Ecto neural progenitor cell (in vitro differentiated cells): ENCODE results near the gene UPK2.
"Not testable (repeated sequence)": the region's sequence is repeated elsewhere in the genome, so short reads cannot be mapped to it uniquely, and the experiment has no call there.

Source experiments
- DNase-seq: peaks from one replicate; pipeline ENCODE4 v3.0.0-alpha.2; 2018; ENCODE audit warnings: low spot score

The UPK2 gene

DNA sequence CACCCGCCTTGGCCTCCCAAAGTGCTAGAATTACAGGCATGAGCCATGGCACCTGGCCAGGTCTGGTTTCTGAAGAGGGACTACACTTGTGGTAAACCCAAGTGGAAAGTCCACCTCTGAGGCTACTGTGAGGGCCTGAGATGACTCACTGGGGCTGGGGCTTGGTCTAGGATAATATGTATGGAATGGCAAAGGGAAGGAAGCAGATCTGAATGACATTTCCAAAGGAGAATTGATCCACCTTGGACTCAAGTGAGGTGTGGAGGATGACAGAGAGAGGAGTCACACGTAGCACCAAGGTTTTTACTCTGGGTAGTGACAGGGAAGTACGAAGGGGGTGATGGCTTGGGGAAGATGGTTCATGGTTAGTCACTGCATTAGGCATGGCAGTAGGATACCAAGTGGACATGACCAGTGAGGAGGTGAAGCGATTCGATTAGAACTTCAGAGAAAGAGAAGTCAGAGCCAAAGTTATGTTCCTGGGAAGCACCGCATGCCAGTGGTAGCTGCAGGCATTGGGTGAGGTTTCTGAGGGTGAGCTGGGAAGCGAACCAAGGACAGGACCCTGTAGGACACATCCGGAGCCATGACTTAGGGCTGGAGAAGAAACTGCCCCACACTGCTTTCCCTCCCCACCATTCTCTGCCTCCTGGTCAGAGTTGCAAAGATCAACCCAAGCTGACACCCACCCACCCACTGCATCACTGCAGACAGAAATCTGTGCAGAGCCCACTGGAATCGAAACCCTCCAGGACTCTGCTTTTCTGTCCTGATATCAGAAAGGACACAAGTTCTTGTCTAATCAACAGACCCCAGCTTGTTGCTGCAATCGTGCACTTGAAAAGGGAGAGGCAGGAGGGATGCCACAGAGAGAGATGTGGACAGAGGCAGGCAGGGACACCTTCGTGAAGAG lies 17.4 kb upstream of the UPK2 start:
- no peak for DNase-seq

GRCh38 chr11:118939404-118939915 lies 16.6 kb upstream of the UPK2 start:
- peak; percentile 45 for DNase-seq

GRCh38 chr11:118939953-118940598 lies 16.0 kb upstream of the UPK2 start:
- DNase-seq, result peak; percentile 53

DNA sequence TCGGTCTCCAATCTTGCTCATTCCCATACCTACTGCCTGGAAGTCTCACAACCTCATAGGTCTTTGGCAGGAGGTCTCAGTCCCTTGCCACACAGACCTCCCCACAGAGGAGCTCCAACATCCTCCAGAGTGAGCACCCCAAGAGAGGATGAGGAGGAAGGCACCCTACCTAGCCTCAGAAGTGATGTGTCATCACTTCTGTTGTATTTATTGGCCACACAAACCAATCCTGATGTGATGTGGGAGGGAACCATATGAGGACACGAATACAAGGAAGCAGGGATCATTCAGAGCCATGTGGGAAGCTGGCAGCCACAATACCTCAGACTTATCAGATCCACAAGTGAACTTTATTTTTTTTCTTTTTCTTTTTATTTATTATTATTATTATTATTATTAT lies 9.0 kb upstream of the UPK2 start:
- no peak for DNase-seq

DNA sequence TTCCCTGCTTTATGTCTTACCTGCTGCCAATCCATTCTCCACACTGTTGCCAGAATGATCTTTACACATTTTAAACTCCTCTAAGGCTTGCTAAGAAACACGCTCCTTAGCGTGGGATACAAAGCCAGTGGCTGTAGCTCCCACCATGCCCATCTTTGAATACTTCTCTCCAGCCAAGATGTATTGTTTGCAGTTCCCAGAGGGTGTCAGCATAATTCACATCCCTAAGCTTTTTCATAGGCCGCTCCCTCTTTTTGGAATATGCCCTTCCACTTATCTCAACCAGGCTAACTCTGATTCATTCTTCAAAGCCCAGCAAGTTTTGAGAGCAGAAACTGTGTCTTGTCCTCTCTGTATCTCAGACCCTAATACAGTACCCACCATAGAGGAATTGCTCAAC lies 8.1 kb upstream of the UPK2 start:
- no peak for DNase-seq

DNA sequence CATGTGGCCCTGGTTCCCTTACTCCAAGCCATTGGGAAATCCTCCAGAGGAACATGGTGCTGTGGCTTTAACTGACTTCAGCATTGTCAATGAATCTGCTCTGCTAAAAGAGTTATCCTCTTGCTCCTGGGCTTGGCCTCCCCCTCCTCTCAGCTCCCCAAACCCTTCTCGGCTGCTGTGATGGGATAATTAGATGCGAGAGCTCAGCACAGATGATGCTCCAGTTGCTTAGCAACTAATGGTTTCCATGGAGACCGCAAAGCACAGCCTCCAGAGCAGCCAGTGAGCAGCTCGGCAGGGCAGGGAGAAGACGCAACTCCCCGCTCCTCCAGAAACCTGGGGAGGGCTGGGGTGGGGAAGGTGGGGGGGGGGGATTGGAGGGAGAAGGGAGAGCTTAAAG lies 2.8 kb upstream of the UPK2 start:
- DNase-seq, result peak; percentile 83

DNA sequence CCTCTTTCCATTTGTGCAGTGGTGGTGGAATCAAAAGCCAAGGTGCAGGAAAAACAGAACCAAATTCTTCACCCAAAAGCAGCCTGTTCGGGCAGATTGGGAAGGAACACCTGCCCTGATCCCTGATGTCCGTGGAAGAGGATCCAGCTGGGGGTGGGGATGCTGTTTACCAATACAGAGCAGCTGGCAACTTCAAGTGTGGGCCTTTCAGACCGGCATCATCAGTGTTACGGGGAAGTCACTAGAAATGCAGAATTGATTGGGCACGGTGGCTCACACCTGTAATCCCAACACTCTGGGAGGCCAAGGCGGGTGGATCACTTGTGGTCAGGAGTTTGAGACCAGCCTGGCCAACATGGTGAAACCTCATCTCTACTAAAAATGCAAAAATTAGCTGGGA lies 2.1 kb upstream of the UPK2 start:
- DNase-seq, result not testable (repeated sequence)

GRCh38 chr11:118956847-118957469 lies 860 bp downstream of the UPK2 start:
- no peak for DNase-seq

- no peak for DNase-seq
These were observed 1.5 kb downstream of the UPK2 start for GRCh38 chr11:118957549-118957948.

DNA sequence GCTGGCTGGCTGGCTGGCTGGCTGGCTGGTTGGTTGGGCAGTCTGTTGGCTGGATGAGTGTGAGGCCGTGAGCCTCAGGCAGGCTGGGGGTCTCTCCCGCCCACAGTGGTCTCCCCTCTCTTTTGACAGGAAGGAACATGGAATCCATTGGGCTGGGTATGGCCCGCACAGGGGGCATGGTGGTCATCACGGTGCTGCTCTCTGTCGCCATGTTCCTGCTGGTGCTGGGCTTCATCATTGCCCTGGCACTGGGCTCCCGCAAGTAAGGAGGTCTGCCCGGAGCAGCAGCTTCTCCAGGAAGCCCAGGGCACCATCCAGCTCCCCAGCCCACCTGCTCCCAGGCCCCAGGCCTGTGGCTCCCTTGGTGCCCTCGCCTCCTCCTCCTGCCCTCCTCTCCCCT lies 1.9 kb downstream of the UPK2 start:
- DNase-seq, result no peak

GRCh38 chr11:118958577-118958976 lies 2.5 kb downstream of the UPK2 start:
- no peak for DNase-seq

DNA sequence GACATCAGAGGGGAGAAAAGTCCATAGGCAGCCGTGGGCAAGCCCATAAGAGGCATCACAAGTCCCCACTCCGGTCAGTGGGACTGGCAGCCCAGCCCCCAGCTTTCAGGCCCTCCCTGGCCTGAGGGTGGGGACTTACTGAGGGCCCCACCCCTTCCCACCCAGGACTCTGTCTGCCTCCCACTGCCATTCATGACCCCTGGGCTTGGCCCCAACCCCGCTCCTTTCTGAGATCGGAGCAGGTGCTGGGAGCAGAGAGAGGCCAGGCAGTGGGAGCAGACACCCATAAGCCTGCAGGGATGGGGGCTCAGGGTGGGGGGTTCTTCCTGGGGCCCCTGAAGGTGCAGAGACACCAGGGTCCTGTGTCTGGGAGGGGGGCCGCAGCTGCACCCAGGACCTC lies 5.1 kb downstream of the UPK2 start:
- DNase-seq, result no peak

GRCh38 chr11:118961591-118961990 lies 5.5 kb downstream of the UPK2 start:
- no peak for DNase-seq

- DNase-seq, result not testable (repeated sequence)
These were observed 13.4 kb downstream of the UPK2 start for GRCh38 chr11:118969508-118969907.

- DNase-seq, result no peak
These were observed 15.5 kb downstream of the UPK2 start, which contains the start of gene FOXR1 for GRCh38 chr11:118971646-118972045. Gene FOXR1 (plus strand): TSS chr11:118971761. CDS start chr11:118971932, 171 bp downstream.

DNA sequence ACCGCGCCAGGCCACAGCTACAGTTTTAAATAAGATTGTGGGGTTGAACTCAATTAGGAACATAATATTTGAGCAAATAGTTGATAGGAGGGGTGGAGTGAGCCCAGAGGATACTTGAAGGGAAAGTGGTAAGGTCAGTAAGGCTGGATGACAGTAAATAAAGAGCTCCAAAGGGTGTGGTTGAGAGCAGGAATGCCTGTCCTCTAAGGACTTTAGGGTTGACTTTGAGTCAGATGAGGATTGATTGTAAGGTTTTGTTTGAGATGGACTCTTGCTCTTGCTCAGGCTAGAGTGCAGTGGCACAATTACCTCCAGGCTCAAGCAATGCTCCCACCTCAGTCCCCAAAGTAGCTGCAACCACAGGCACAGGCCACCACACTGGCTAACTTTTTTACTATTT lies 17.9 kb downstream of the UPK2 start:
- no peak for DNase-seq

DNA sequence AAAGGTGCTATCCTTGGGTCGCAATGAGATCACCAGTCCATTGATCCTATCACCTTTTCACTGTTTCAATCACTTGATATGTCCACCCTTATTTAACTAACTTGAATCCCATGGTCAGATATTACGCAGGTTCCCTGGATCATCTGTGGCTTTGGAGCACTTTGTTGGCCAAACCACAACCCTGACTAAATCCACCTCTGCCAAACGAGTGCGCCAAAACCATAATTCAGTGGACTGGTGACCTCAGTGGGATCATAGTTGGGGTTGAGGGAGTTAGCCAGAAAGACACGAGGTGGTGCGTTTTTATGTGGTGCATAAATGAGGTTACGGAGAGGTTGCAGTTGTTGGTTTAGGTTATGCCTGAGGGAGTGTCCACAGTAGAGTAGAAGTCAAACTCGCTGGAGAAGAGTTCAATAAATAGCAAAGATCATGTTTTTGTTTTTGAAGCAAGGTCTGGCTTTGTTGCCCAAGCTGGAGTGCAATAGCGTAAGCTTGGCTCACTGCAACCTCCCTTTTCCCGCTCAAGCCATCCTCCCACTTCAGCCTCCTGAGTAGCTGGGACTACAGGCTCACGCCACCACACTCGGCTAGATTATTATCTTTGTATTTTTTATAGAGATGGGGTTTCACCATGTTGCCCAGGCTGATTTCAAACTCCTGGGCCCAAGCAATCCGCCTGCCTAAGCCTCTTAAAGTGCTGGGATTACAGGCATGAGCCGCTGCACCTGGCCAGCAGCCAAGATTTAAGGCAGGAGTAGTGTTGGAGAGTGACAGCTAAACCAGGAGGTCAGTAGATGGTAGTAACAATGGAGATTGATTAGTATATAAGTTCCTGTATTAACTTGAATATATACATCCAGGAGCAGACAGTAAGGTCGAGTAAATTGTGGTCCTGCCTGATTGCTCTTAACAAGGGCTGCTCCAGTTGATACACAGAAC lies 19.9 kb downstream of the UPK2 start:
- DNase-seq, result no peak

DNA sequence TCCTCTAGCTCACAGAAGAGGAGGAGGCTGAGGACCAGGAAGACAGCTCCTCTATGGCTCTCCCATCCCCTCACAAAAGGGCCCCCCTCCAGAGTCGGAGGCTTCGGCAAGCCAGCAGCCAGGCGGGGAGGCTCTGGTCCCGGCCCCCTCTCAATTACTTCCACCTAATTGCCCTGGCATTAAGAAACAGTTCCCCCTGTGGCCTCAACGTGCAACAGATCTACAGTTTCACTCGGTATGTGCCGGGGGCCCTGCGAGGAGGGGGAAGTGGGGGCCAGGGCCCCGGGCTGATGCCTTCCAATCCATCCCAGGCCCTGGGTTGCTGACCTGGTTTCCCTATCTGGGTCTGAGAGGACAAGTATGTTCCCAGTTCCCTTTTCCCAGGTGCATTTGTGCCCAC lies 23.3 kb downstream of the UPK2 start:
- DNase-seq, result peak; percentile 52

- no peak for DNase-seq
These were observed 24.2 kb downstream of the UPK2 start for GRCh38 chr11:118980191-118980881.

GRCh38 chr11:118984337-118984736 lies 28.2 kb downstream of the UPK2 start:
- DNase-seq, result not testable (repeated sequence)

DNA sequence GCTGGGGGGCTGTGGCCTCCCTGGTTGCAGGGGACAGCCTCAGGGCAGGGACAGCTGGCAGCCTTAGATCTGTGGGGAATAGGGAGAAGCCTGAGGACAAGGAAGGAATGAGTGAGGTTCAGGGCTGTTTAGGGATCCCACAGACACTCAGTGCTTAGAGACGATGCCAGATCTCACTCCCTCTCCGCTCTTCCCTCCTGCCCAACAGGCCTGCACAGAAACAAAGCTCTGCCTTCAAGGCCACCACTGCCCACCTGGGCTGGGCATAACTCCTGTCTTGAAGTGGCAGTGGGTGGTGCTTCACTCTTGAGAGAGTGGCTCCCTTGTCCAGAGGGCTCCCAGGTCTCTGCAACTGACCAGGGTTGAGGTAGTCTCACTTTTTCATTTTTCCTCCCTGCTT lies 28.7 kb downstream of the UPK2 start:
- no peak for DNase-seq
